H1 (cell line): ENCODE results near the gene HSH2D. TPM values are rescaled to one million over a fixed set of nuclear protein-coding genes. Genes with fewer than 3 reads are reported as not detected.
A peak's percentile ranks its signal among the peaks of the same experiment; 100 is the strongest.

Experiments used
- CTCF ChIA-PET: fragments of 300-600 bp; sonication (Branson Sonifier 250); formaldehyde crosslinking; loops from one replicate; lab custom pipeline; 2021; ENCODE audit not compliant: partially characterized antibody; lab: Charles Lee
- POLR2A ChIA-PET: fragments of 300-600 bp; sonication (Branson Sonifier 250); formaldehyde crosslinking; loops from one replicate; lab custom pipeline; 2021; ENCODE audit warnings: inconsistent platforms; ENCODE audit not compliant: partially characterized antibody; lab: Charles Lee
- DNase-seq, 2 experiments: peaks; one replicate each; pipeline versions ENCODE4 v3.0.0 to v3.0.0-alpha.2; 2010 to 2022; ENCODE audit warnings: low spot score in 2 of 2, low read depth in 1 of 2, mixed read lengths in 1 of 2
- FAIRE-seq: peaks from 2 replicates; lab custom pipeline; 2011; peaks lifted over from hg19 to GRCh38; lab: Jason Lieb, UNC
- H2AFZ ChIP-seq: 2 replicates; pipeline ENCODE4 v1.8.1; 2012; ENCODE audit warnings: low read length, inconsistent platforms
- H2AK5ac ChIP-seq: 2 replicates; pipeline ENCODE4 v1.6.1; 2013; ENCODE audit warnings: low read depth, low read length
- H2BK120ac ChIP-seq: replicated peaks from 2 replicates; pipeline ENCODE3; 2013; ENCODE audit warnings: low read depth, low read length, inconsistent platforms
- H2BK12ac ChIP-seq: 2 replicates; pipeline ENCODE4 v1.6.1; 2013; ENCODE audit warnings: low read depth, low read length
- H2BK15ac ChIP-seq: 2 replicates; pipeline ENCODE4 v1.6.1; 2013; ENCODE audit warnings: low read length
- H2BK20ac ChIP-seq: 2 replicates; pipeline ENCODE4 v1.6.1; 2013; ENCODE audit warnings: low read length
- H2BK5ac ChIP-seq: 2 replicates; pipeline ENCODE4 v1.6.1; 2013; ENCODE audit warnings: low read depth, low read length
- H3K14ac ChIP-seq: 2 replicates; pipeline ENCODE4 v1.6.1; 2013; ENCODE audit warnings: inconsistent platforms; ENCODE audit not compliant: insufficient read length
- H3K18ac ChIP-seq: 2 replicates; pipeline ENCODE4 v1.6.1; 2013; ENCODE audit warnings: low read length; ENCODE audit errors: extremely low read depth
- H3K23ac ChIP-seq: 2 replicates; pipeline ENCODE4 v1.6.1; 2013; ENCODE audit warnings: inconsistent platforms; ENCODE audit not compliant: insufficient read length
- H3K23me2 ChIP-seq: 2 replicates; pipeline ENCODE4 v1.6.1; 2013; ENCODE audit warnings: low read depth, low read length
- H3K27ac ChIP-seq: 2 replicates; pipeline ENCODE4 v1.6.1; 2011; ENCODE audit warnings: low read depth, low read length, inconsistent platforms
- H3K27me3 ChIP-seq, 4 experiments: replicated peaks in 1 of 4; 1 replicate in 1 of 4; 2 replicates in 3 of 4; pipeline versions ENCODE4 v1.6.1 to v1.8.1; 2011 to 2013; ENCODE audit warnings: low read length in 3 of 4, mild to moderate bottlenecking in 3 of 4, inconsistent platforms in 2 of 4, mixed read lengths in 2 of 4, moderate library complexity in 1 of 4; ENCODE audit not compliant: control insufficient read depth in 3 of 4, insufficient read depth in 3 of 4; ENCODE audit errors: extremely low read depth in 1 of 4
- H3K36me3 ChIP-seq, 4 experiments: 2 replicates each; pipeline versions ENCODE4 v1.6.1 to v1.8.1; 2011 to 2013; ENCODE audit warnings: mild to moderate bottlenecking in 4 of 4, low read length in 3 of 4, moderate library complexity in 2 of 4, control low read depth in 1 of 4, inconsistent platforms in 1 of 4; ENCODE audit not compliant: insufficient read depth in 4 of 4, control insufficient read depth in 2 of 4
- H3K4ac ChIP-seq: replicated peaks from 2 replicates; pipeline ENCODE3; 2013; ENCODE audit warnings: low read length, low read depth, mixed read lengths, inconsistent platforms; ENCODE audit not compliant: insufficient read length
- H3K4me1 ChIP-seq, 4 experiments: replicated peaks in 1 of 4; 1 replicate in 1 of 4; 2 replicates in 3 of 4; pipeline versions ENCODE4 v1.6.1 to v1.8.1; 2011 to 2013; ENCODE audit warnings: low read length in 3 of 4, inconsistent platforms in 2 of 4, mixed read lengths in 1 of 4; ENCODE audit not compliant: insufficient read depth in 4 of 4, control insufficient read depth in 3 of 4
- H3K4me2 ChIP-seq, 2 experiments: 2 replicates each; pipeline versions ENCODE4 v1.6.1 to v1.8.1; 2011 to 2013; ENCODE audit warnings: low read depth in 2 of 2, low read length in 2 of 2, control low read depth in 1 of 2, inconsistent platforms in 1 of 2, mild to moderate bottlenecking in 1 of 2; ENCODE audit not compliant: insufficient read depth in 1 of 2
- H3K4me3 ChIP-seq, 4 experiments: fragments of 200-600, 300-600 bp in 1 of 4; sonication (generic), shearing (Covaris generic), sonication (Bioruptor Twin) in 1 of 4; 2 replicates each; pipeline versions ENCODE4 v1.5.1 to v1.8.1; 2011 to 2016; ENCODE audit warnings: low read length in 4 of 4, low read depth in 3 of 4, control low read depth in 2 of 4, inconsistent platforms in 2 of 4, mild to moderate bottlenecking in 2 of 4, mixed read lengths in 1 of 4, moderate library complexity in 1 of 4; ENCODE audit not compliant: insufficient read depth in 2 of 4; ENCODE audit errors: extremely low read depth in 1 of 4
- H3K56ac ChIP-seq: replicated peaks from 2 replicates; pipeline ENCODE3; 2013; ENCODE audit warnings: low read depth, mild to moderate bottlenecking, mixed read lengths, low read length, inconsistent platforms; ENCODE audit not compliant: insufficient read length
- H3K79me1 ChIP-seq: 2 replicates; pipeline ENCODE4 v1.6.1; 2013; ENCODE audit warnings: low read depth, low read length, control low read depth
- H3K79me2 ChIP-seq, 2 experiments: 2 replicates each; pipeline versions ENCODE4 v1.6.1 to v1.8.1; 2012 to 2013; ENCODE audit warnings: low read length in 2 of 2, mild to moderate bottlenecking in 2 of 2, inconsistent platforms in 1 of 2; ENCODE audit not compliant: insufficient read depth in 2 of 2, control insufficient read depth in 1 of 2
- H3K9ac ChIP-seq, 4 experiments: replicated peaks in 1 of 4; 1 replicate in 1 of 4; 2 replicates in 3 of 4; pipeline versions ENCODE4 v1.6.1 to v1.8.1; 2011 to 2013; ENCODE audit warnings: low read depth in 3 of 4, low read length in 3 of 4, control low read depth in 2 of 4, mild to moderate bottlenecking in 2 of 4, moderate library complexity in 2 of 4, inconsistent platforms in 1 of 4; ENCODE audit errors: extremely low read depth in 1 of 4
- H3K9me3 ChIP-seq, 2 experiments: 2 replicates each; pipeline versions ENCODE4 v1.6.1 to v1.8.1; 2012 to 2013; ENCODE audit warnings: mild to moderate bottlenecking in 2 of 2, moderate library complexity in 2 of 2, control low read depth in 1 of 2, inconsistent platforms in 1 of 2, low read depth in 1 of 2, low read length in 1 of 2, mixed read lengths in 1 of 2; ENCODE audit not compliant: insufficient read depth in 2 of 2
- H4K20me1 ChIP-seq, 2 experiments: replicated peaks in 1 of 2; 2 replicates each; pipeline versions ENCODE3 to v1.8.1; 2011 to 2013; ENCODE audit warnings: inconsistent platforms in 2 of 2, low read length in 2 of 2, mild to moderate bottlenecking in 1 of 2; ENCODE audit not compliant: insufficient read depth in 2 of 2, control insufficient read depth in 1 of 2
- H4K5ac ChIP-seq: 2 replicates; pipeline ENCODE4 v1.6.1; 2013; ENCODE audit warnings: low read length, low read depth, mixed read lengths, inconsistent platforms; ENCODE audit not compliant: insufficient read length
- H4K8ac ChIP-seq: 2 replicates; pipeline ENCODE4 v1.8.0; 2013; ENCODE audit warnings: mild to moderate bottlenecking, moderate library complexity, low read length, inconsistent platforms; ENCODE audit not compliant: insufficient read depth; ENCODE audit errors: extremely low read depth
- H4K91ac ChIP-seq: replicated peaks from 2 replicates; pipeline ENCODE3; 2013; ENCODE audit warnings: low read length, mixed read lengths, inconsistent platforms; ENCODE audit not compliant: insufficient read length
- POLR2A ChIP-seq, 2 experiments: IDR thresholded peaks; 1 replicate in 1 of 2; 2 replicates in 1 of 2; pipeline ENCODE4 v1.6.1; 2011; ENCODE audit warnings: low read depth in 2 of 2, low read length in 2 of 2, mild to moderate bottlenecking in 2 of 2; ENCODE audit errors: control extremely low read depth in 1 of 2
- SP2 ChIP-seq: IDR thresholded peaks from 2 replicates; pipeline ENCODE4 v1.6.1; 2012; ENCODE audit warnings: mild to moderate bottlenecking, low read length, inconsistent platforms
- WGBS, 2 experiments: shearing (Covaris generic) in 1 of 2; methylation state at CpG; one replicate each; pipeline versions ENCODE4 v1.1.6 to v1.1.7; 2013 to 2015; ENCODE audit warnings: low lambda C conversion rate in 2 of 2, mixed read lengths in 2 of 2, inconsistent platforms in 1 of 2, low coverage in 1 of 2, missing lambda C conversion rate in 1 of 2; ENCODE audit not compliant: insufficient replicate concordance in 2 of 2, insufficient coverage in 1 of 2, insufficient read length in 1 of 2; ENCODE audit errors: extremely low coverage in 1 of 2, missing lambda C conversion rate in 1 of 2; 5-methylcytosine and 5-hydroxymethylcytosine counted together
- polyA plus RNA-seq, 7 experiments: library from polyadenylated mRNA; depleted of rRNA in 3 of 7; stranded (reverse) in 5 of 7; unstranded in 2 of 7; fragments of >200 nt in 5 of 7; fragments of 200-250 nt in 2 of 7; gene quantifications; 1 replicate in 5 of 7; 2 replicates in 1 of 7; 4 replicates in 1 of 7; pipeline versions ENCODE4 v1.2.1 to v1.2.3, GENCODE V29; 2011 to 2013; ENCODE audit warnings: missing spikeins in 2 of 7, mixed read lengths in 2 of 7
- total RNA-seq: library from RNA; stranded (reverse); fragmentation: NEBNext Ultra II Directional; extraction: Animal tissue kit (Norgen Biotek cat#: 25700); gene quantifications from 2 replicates; pipeline ENCODE4 v1.2.1, GENCODE V29; 2021

Gene HSH2D
- total and polyA plus RNA-seq, 2 of the 8 experiments (the other 6 are each of a cell fraction or from before 2014, with no cell fraction given), result 0.67 to 1.6 TPM

DNA sequence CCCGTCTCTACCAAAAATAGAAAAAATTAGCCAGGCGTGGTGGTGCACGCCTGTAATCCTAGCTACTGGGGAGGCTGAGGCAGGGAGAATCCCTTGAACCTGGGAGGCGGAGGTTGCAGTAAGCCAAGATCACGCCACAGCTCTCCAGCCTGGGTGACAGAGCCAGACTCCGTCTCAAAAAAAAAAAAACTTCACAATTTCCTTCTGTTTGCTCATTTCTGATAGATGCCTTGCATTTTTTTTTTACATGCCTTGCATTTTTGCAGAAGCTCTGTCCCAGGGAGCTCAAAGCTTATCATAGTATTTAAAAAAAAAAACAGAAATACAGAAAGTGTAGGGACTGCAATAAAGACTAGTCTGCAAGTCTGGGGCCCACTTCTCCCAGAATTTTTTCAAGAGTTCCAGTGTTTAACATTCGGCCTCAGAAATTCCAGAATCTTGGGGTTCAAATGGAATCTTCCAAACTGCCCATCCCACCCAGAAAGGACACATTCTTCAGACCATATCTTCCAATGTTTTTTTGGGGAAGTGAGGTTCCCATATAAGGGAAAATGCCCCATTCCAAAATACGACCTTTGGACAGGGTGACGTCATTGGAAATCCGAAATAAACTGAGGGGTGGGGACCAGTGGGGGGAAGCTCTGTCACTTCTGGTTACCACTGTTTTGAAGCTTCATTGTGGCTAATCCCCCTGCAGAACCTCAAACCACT lies 49.0 kb upstream of the HSH2D start:
- no peaks in the 10 kb centered on the region for H3K9me3 ChIP-seq
- H3K27me3 ChIP-seq, result no peaks in the 10 kb centered on the region
- H3K23ac ChIP-seq, result no peak overlapping the region
- H3K9ac ChIP-seq, result no peak overlapping the region
- no peak overlapping the region for H3K56ac ChIP-seq
- no peak overlapping the region for H3K4ac ChIP-seq
- H4K20me1 ChIP-seq, result peaks cover 2 to 3% of the 10 kb centered on the region in 2 experiments
- H2BK5ac ChIP-seq, result no peak overlapping the region
- no peak overlapping the region for H4K8ac ChIP-seq
- peaks cover 36 to 92% (median 79%) of the 10 kb centered on the region in 4 experiments for H3K36me3 ChIP-seq
- POLR2A ChIA-PET, result interaction anchor here (0.6 to 37.0 kb wide), 8 partner anchors 9 to 193 kb away, joined by 3 to 582 read pairs (median 4); partner anchors contain the start of gene TPM4
- H3K27ac ChIP-seq, result no peak overlapping the region
- FAIRE-seq, result no peak
- no peaks in the 10 kb centered on the region for H3K79me1 ChIP-seq
- no peak overlapping the region for H2BK12ac ChIP-seq
- no peak overlapping the region for H2AFZ ChIP-seq
- DNase-seq, result no peak
- no peak overlapping the region for H4K91ac ChIP-seq
- H4K5ac ChIP-seq, result no peak overlapping the region
- peak in 1 of 2 experiments; percentile 44; a peak in 1 of 3 replicates for TF ChIP-seq POLR2A (IDR thresholded peaks at IDR 0.05; ENCODE audit: control extremely low read depth in 1 of 2, low read depth in 2 of 2, low read length in 2 of 2)
- TF ChIP-seq SP2, result no peak
- TF ChIP-seq, all 59 proteins: peak for 1
- Histone ChIP-seq H3K18ac (no peak overlapping the region), H3K4me2 (no peak overlapping the region), H2BK15ac (no peak overlapping the region), H3K4me3 (no peak overlapping the region), H3K14ac (no peak overlapping the region), H3K79me2 (no peaks in the 10 kb centered on the region), H3K23me2 (no peaks in the 10 kb centered on the region; the same call in 1 of the 2 replicates), H2AK5ac (no peak overlapping the region), H3K4me1 (no peaks in the 10 kb centered on the region), H2BK20ac (no peak overlapping the region), H2BK120ac (no peak overlapping the region)
- WGBS, 2 experiments, result 97% methylated on average over 8 of the region's 10 CpGs; no CpG with 5 or more reads in 1 of the 2 experiments
- CTCF ChIA-PET, result interaction anchor here (0.5 to 2.1 kb wide), 7 partner anchors 10 to 1138 kb away, joined by 3 to 6 read pairs (median 4); no protein-coding TSS in a partner anchor
